ENCODE data around the gene COMMD10. TPM values are rescaled to one million over a fixed set of nuclear protein-coding genes. Genes with fewer than 3 reads are reported as not detected.

COMMD10 gene
- total and polyA plus RNA-seq, 8 donors, result 3.2 to 72.8 (median 35.4) TPM

DNA sequence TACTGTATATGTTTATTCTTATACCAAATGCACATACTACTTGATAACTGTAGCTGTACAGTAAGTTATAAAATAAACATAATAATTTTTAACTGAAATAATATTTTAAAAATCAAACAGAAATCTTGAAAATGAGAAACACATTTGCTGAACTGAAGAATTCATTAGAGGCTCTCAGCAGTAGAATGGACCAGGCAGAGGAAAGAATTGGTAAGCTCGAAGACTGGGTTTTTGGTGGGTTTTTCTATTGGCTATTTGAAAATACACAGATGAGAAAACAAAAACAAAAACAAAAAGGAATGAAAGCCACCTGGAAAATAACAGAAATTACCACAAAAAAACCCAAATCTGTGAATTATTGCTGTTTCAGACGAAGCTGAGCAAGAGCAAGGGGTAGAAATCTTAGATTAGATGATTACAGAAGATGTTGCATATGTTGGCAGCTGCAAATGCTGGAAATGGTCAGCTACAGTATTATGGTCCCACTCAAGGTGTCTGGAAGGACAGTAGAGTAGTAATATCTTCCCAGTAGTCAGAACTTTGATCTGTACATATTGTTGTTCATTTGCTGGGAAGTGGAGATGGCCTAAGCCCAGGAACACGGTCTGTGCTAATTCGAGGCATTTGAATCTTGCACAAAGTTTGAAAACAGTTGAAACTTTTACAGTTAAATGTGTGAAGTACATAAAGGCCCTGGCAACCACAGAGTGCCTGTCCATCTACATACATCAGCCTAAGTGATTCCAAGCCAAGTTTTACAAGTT lies 233.4 kb downstream of the COMMD10 start:
- TF ChIP-seq, protein P1, sequence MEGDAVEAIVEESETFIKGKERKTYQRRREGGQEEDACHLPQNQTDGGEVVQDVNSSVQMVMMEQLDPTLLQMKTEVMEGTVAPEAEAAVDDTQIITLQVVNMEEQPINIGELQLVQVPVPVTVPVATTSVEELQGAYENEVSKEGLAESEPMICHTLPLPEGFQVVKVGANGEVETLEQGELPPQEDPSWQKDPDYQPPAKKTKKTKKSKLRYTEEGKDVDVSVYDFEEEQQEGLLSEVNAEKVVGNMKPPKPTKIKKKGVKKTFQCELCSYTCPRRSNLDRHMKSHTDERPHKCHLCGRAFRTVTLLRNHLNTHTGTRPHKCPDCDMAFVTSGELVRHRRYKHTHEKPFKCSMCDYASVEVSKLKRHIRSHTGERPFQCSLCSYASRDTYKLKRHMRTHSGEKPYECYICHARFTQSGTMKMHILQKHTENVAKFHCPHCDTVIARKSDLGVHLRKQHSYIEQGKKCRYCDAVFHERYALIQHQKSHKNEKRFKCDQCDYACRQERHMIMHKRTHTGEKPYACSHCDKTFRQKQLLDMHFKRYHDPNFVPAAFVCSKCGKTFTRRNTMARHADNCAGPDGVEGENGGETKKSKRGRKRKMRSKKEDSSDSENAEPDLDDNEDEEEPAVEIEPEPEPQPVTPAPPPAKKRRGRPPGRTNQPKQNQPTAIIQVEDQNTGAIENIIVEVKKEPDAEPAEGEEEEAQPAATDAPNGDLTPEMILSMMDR (IDR thresholded peaks at IDR 0.05), result no peak
- TF ChIP-seq POLR2AphosphoS5 (IDR thresholded peaks at IDR 0.05) (no peak), EP300 (IDR thresholded peaks at IDR 0.05) (no peak), POLR2A (IDR thresholded peaks at IDR 0.05) (no peak)
- peaks cover 0 to 11% (median 3%) of the 10 kb centered on the region in 4 donors for H3K4me1 ChIP-seq
- DNase-seq, result no peak
- no peaks in the 10 kb centered on the region for H3K27me3 ChIP-seq
- 92 to 97% (median 92%) methylated on average over 4 of the region's 4 CpGs for WGBS, 5 donors
- intact Hi-C loops (cut with DNase I; ENCODE audit: low total_unique reads), result no loop called here
- peaks cover 0 to 54% (median 27%) of the 10 kb centered on the region in 4 donors for H3K36me3 ChIP-seq
- no peak overlapping the region for H3K4me3 ChIP-seq
- H3K9me3 ChIP-seq, result peaks cover 0 to 23% (median 11%) of the 10 kb centered on the region in 4 donors
- no peak overlapping the region for H3K27ac ChIP-seq

GRCh38 chr5:116320486-116320885 lies 235.7 kb downstream of the COMMD10 start:
- peak in 1 of 2 donors; percentile 53 for DNase-seq
- intact Hi-C loops (cut with DNase I; ENCODE audit: low total_unique reads), result no loop called here
- Histone ChIP-seq H3K27ac (no peak overlapping the region), H3K9me3 (peaks cover 0 to 26% (median 11%) of the 10 kb centered on the region in 4 donors), H3K4me3 (no peak overlapping the region), H3K27me3 (no peaks in the 10 kb centered on the region), H3K36me3 (peaks cover 0 to 47% (median 28%) of the 10 kb centered on the region in 4 donors), H3K4me1 (peaks cover 0 to 11% (median 3%) of the 10 kb centered on the region in 4 donors)
- TF ChIP-seq EP300 (IDR thresholded peaks at IDR 0.05) (no peak), POLR2A (IDR thresholded peaks at IDR 0.05) (no peak), POLR2AphosphoS5 (IDR thresholded peaks at IDR 0.05) (no peak)
- TF ChIP-seq, protein P1 (IDR thresholded peaks at IDR 0.05), result no peak

DNA sequence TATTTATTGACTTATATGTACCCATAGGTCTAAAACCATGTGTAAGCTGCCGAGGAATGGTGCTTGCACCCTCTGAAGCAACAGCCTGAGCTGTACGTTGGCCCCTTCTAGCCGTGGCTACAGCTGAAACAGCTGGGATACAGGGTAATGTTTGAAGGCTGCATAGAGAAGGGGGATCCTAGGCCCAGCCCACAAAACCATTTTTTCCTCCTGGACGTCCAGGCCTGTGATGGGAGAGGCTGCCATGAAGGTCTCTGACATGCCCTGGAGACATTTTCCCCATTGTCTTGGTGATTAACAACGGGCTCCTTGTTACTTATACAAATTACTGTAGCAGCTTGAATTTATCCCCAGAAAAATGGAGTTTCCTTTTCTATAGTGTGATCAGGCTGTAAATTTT lies 244.7 kb downstream of the COMMD10 start:
- no peaks in the 10 kb centered on the region for H3K27me3 ChIP-seq
- no peaks in the 10 kb centered on the region for H3K4me1 ChIP-seq
- 86 to 98% (median 87%) methylated on average over 5 of the region's 5 CpGs for WGBS, 5 donors
- H3K9me3 ChIP-seq, result peaks cover 4 to 50% (median 18%) of the 10 kb centered on the region in 4 donors
- DNase-seq, result no peak
- H3K4me3 ChIP-seq, result no peak overlapping the region
- no peak for TF ChIP-seq POLR2A (IDR thresholded peaks at IDR 0.05)
- no peak for TF ChIP-seq EP300 (IDR thresholded peaks at IDR 0.05)
- TF ChIP-seq, protein P1 (IDR thresholded peaks at IDR 0.05), result no peak
- no peak for TF ChIP-seq POLR2AphosphoS5 (IDR thresholded peaks at IDR 0.05)
- H3K36me3 ChIP-seq, result peaks cover 0 to 39% (median 13%) of the 10 kb centered on the region in 4 donors
- no peak overlapping the region for H3K27ac ChIP-seq
- intact Hi-C loops (cut with DNase I; ENCODE audit: low total_unique reads), result no loop called here

DNA sequence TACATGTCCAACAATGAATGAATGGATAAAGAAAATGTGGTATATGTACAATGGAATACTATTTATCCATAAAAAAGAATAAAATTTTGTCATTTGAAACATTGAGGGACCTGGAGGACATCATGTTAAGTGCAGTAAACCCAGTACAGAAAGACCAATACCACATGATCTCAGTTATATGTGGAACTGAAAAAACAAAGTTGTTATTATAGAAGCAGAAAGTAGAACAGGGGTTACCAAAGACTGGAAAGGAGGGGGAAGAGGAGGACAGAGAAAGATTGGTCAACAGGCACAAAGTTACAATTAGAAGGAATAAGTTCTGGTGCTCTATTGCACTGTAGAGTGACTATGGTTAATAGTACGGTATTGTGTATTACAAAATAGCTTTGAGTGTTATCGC lies 256.0 kb downstream of the COMMD10 start:
- DNase-seq, result no peak
- H3K9me3 ChIP-seq, result peaks cover 0 to 30% (median 13%) of the 10 kb centered on the region in 4 donors
- no peak overlapping the region for H3K27ac ChIP-seq
- WGBS, 5 donors, result 89 to 98% (median 95%) methylated on average over 2 of the region's 2 CpGs
- H3K27me3 ChIP-seq, result no peaks in the 10 kb centered on the region
- H3K4me1 ChIP-seq, result no peaks in the 10 kb centered on the region
- no peaks in the 10 kb centered on the region for H3K36me3 ChIP-seq
- intact Hi-C loops (cut with DNase I; ENCODE audit: low total_unique reads), result no loop called here
- TF ChIP-seq EP300 (IDR thresholded peaks at IDR 0.05) (no peak), POLR2AphosphoS5 (IDR thresholded peaks at IDR 0.05) (no peak), POLR2A (IDR thresholded peaks at IDR 0.05) (no peak)
- TF ChIP-seq, protein P1 (IDR thresholded peaks at IDR 0.05), result no peak
- H3K4me3 ChIP-seq, result no peak overlapping the region

Small RNAs within 50 kb of the gene (small RNA-seq; reads per million reads assigned to genes)
- gene HMGN2P27 (0 reads per million in 4 donors), gene RNU6-644P (0 reads per million in 4 donors)

Other genes with a start within 250 kb of the COMMD10 start
- gene ATG12, start 243.5 kb upstream of the COMMD10 start, total RNA-seq, result 10 to 100 TPM; 15.2 to 73.3 (median 44.5) TPM
- 10 to 100 TPM; 21.0 to 46.7 (median 30.3) TPM for gene ATG12, start 243.5 kb upstream of the COMMD10 start, polyA plus RNA-seq
- 10 to 100 TPM in 4 of 5 donors, 1 to 10 TPM in 1; 6.4 to 81.9 (median 19.8) TPM for gene AP3S1, start 243.1 kb upstream of the COMMD10 start, total RNA-seq
- 100 to 1,000 TPM in 1 of 3 donors, 10 to 100 TPM in 2; 49.5 to 107 (median 97.6) TPM for gene AP3S1, start 243.1 kb upstream of the COMMD10 start, polyA plus RNA-seq
- 1 to 10 TPM in 1 of 5 donors, under 1 TPM in 1, not detected in 3; 0.58 to 1.3 TPM for gene LVRN, start 122.5 kb upstream of the COMMD10 start, total RNA-seq
- under 1 TPM in 2 of 3 donors, not detected in 1; 0.06 to 0.13 TPM for gene LVRN, start 122.5 kb upstream of the COMMD10 start, polyA plus RNA-seq
- not detected for gene ARL14EPL, start 52.6 kb upstream of the COMMD10 start, total RNA-seq
- not detected for gene ARL14EPL, start 52.6 kb upstream of the COMMD10 start, polyA plus RNA-seq

All from stomach (tissue), 9 donors.